ENCODE measurements around the gene TMEM63A. TPM values are rescaled to one million over a fixed set of nuclear protein-coding genes. Genes with fewer than 3 reads are reported as not detected.

Gene TMEM63A
- polyA plus RNA-seq, 1 donor from 2014 or later, result not detected

GRCh38 chr1:225872075-225872430 lies 10.1 kb downstream of the TMEM63A start:
- H3K79me2 ChIP-seq (replicated peaks; ENCODE audit: insufficient read depth, low read length), result no peaks in the 10 kb centered on the region
- H3K9ac ChIP-seq (ENCODE audit: low read length), result no peak overlapping the region
- H3K4me2 ChIP-seq (ENCODE audit: low read length), result no peak overlapping the region
- no peaks in the 10 kb centered on the region for H3K36me3 ChIP-seq (ENCODE audit: insufficient read depth, low read length)
- no peaks in the 10 kb centered on the region for H4K20me1 ChIP-seq (ENCODE audit: insufficient read depth)
- no peak overlapping the region for H3K27ac ChIP-seq (ENCODE audit: low read length)
- TF ChIP-seq EP300 (conservative IDR thresholded peaks at IDR 0.05; ENCODE audit: poor library complexity, severe bottlenecking), result no peak
- no peak overlapping the region for H2AFZ ChIP-seq (ENCODE audit: low read depth, low read length)
- no peaks in the 10 kb centered on the region for H3K27me3 ChIP-seq (ENCODE audit: insufficient read depth, low read depth, low read length)
- no peaks in the 10 kb centered on the region for H3K9me3 ChIP-seq (ENCODE audit: low read length)
- no peak overlapping the region for H3K4me3 ChIP-seq (ENCODE audit: low read length)
- no peaks in the 10 kb centered on the region for H3K9me2 ChIP-seq (ENCODE audit: insufficient read depth, low read length)
- no peaks in the 10 kb centered on the region for H3F3A ChIP-seq (ENCODE audit: insufficient read depth, low read length, poor library complexity, severe bottlenecking)

- H3K9ac ChIP-seq (ENCODE audit: low read length), result no peak overlapping the region
- no peak overlapping the region for H3K4me3 ChIP-seq (ENCODE audit: low read length)
- no peak overlapping the region for H3K27ac ChIP-seq (ENCODE audit: low read length)
- no peak for TF ChIP-seq REST (IDR thresholded peaks at IDR 0.05; ENCODE audit: borderline replicate concordance)
- TF ChIP-seq RAD21 (conservative IDR thresholded peaks at IDR 0.05), result no peak
- no peak for TF ChIP-seq EZH2 (IDR thresholded peaks at IDR 0.05; ENCODE audit: borderline replicate concordance, insufficient read depth, low read length, poor library complexity, severe bottlenecking)
- no peak for TF ChIP-seq POLR2AphosphoS5 (IDR thresholded peaks at IDR 0.05)
- no peak for TF ChIP-seq SMC3 (conservative IDR thresholded peaks at IDR 0.05; ENCODE audit: poor library complexity)
- TF ChIP-seq EP300 (conservative IDR thresholded peaks at IDR 0.05; ENCODE audit: poor library complexity, severe bottlenecking), result no peak
- TF ChIP-seq TAF1 (IDR thresholded peaks at IDR 0.05; ENCODE audit: low read depth), result no peak
- no peak for TF ChIP-seq MXI1 (conservative IDR thresholded peaks at IDR 0.05; ENCODE audit: poor library complexity, severe bottlenecking)
- no peak overlapping the region for H3K4me2 ChIP-seq (ENCODE audit: low read length)
- no peak overlapping the region for H2AFZ ChIP-seq (ENCODE audit: low read depth, low read length)
- no peaks in the 10 kb centered on the region for H3K27me3 ChIP-seq (ENCODE audit: insufficient read depth, low read depth, low read length)
- no peaks in the 10 kb centered on the region for H3K79me2 ChIP-seq (replicated peaks; ENCODE audit: insufficient read depth, low read length)
- no peaks in the 10 kb centered on the region for H3F3A ChIP-seq (ENCODE audit: insufficient read depth, low read length, poor library complexity, severe bottlenecking)
- no peaks in the 10 kb centered on the region for H4K20me1 ChIP-seq (ENCODE audit: insufficient read depth)
- H3K9me3 ChIP-seq (ENCODE audit: low read length), result no peaks in the 10 kb centered on the region
- H3K36me3 ChIP-seq (ENCODE audit: insufficient read depth, low read length), result no peaks in the 10 kb centered on the region
- no peaks in the 10 kb centered on the region for H3K9me2 ChIP-seq (ENCODE audit: insufficient read depth, low read length)
These were observed 10.7 kb downstream of the TMEM63A start for GRCh38 chr1:225871359-225872074.

- no peak overlapping the region for H2AFZ ChIP-seq (ENCODE audit: low read depth, low read length)
- no peak overlapping the region for H3K27ac ChIP-seq (ENCODE audit: low read length)
- H3F3A ChIP-seq (ENCODE audit: insufficient read depth, low read length, poor library complexity, severe bottlenecking), result no peaks in the 10 kb centered on the region
- no peak overlapping the region for H3K4me3 ChIP-seq (ENCODE audit: low read length)
- TF ChIP-seq CTCF (IDR thresholded peaks at IDR 0.05; ENCODE audit: poor library complexity, severe bottlenecking) (no peak), RAD21 (conservative IDR thresholded peaks at IDR 0.05) (no peak), REST (IDR thresholded peaks at IDR 0.05; ENCODE audit: borderline replicate concordance) (no peak), MXI1 (conservative IDR thresholded peaks at IDR 0.05; ENCODE audit: poor library complexity, severe bottlenecking) (no peak), EZH2 (IDR thresholded peaks at IDR 0.05; ENCODE audit: borderline replicate concordance, insufficient read depth, low read length, poor library complexity, severe bottlenecking) (no peak), SMC3 (conservative IDR thresholded peaks at IDR 0.05; ENCODE audit: poor library complexity) (no peak), EP300 (conservative IDR thresholded peaks at IDR 0.05; ENCODE audit: poor library complexity, severe bottlenecking) (no peak), POLR2AphosphoS5 (IDR thresholded peaks at IDR 0.05) (no peak), TAF1 (IDR thresholded peaks at IDR 0.05; ENCODE audit: low read depth) (no peak)
- H3K4me2 ChIP-seq (ENCODE audit: low read length), result no peak overlapping the region
- no peaks in the 10 kb centered on the region for H3K9me2 ChIP-seq (ENCODE audit: insufficient read depth, low read length)
- H3K36me3 ChIP-seq (ENCODE audit: insufficient read depth, low read length), result no peaks in the 10 kb centered on the region
- no peaks in the 10 kb centered on the region for H4K20me1 ChIP-seq (ENCODE audit: insufficient read depth)
- no peaks in the 10 kb centered on the region for H3K9me3 ChIP-seq (ENCODE audit: low read length)
- H3K79me2 ChIP-seq (replicated peaks; ENCODE audit: insufficient read depth, low read length), result no peaks in the 10 kb centered on the region
- H3K9ac ChIP-seq (ENCODE audit: low read length), result no peak overlapping the region
- H3K27me3 ChIP-seq (ENCODE audit: insufficient read depth, low read depth, low read length), result no peaks in the 10 kb centered on the region
These were observed 11.3 kb downstream of the TMEM63A start for GRCh38 chr1:225870911-225871310.
